ENCODE data around the gene CYTIP.

- no peak for TF ChIP-seq CTCF (IDR thresholded peaks at IDR 0.05)
- TF ChIP-seq POLR2AphosphoS5 (IDR thresholded peaks at IDR 0.05): no peak
- TF ChIP-seq EP300 (IDR thresholded peaks at IDR 0.05): no peak
- no peak for TF ChIP-seq POLR2A (IDR thresholded peaks at IDR 0.05)
These were observed 39.5 kb downstream of the CYTIP start for GRCh38 chr2:157404363-157404762.

All from sigmoid colon (tissue), 4 donors.